H7 (cell line): Measurements from ENCODE around the gene SLC17A8. TPM values are rescaled to one million over a fixed set of nuclear protein-coding genes. Genes with fewer than 3 reads are reported as not detected.
A peak's percentile ranks its signal among the peaks of the same experiment; 100 is the strongest.

Experiments
- DNase-seq: peaks from one replicate; pipeline ENCODE4 v3.0.0; 2012
- H3K27me3 ChIP-seq: 2 replicates; pipeline ENCODE4 v1.6.0; 2011; ENCODE audit warnings: mild to moderate bottlenecking, low read length; ENCODE audit not compliant: control insufficient read depth, insufficient read depth
- H3K36me3 ChIP-seq: replicated peaks from 2 replicates; pipeline ENCODE4 v1.5.1; 2011; ENCODE audit warnings: low read length; ENCODE audit not compliant: control insufficient read depth, insufficient read depth
- H3K4me3 ChIP-seq: 2 replicates; pipeline ENCODE4 v1.5.1; 2011; ENCODE audit warnings: low read depth, mild to moderate bottlenecking, control low read depth, low read length, moderate library complexity; ENCODE audit not compliant: insufficient read depth
- total RNA-seq: library from RNA; depleted of rRNA; stranded (reverse); fragments of >200 nt; shearing (Covaris generic); gene quantifications from 2 replicates; pipeline ENCODE4 v1.2.3, GENCODE V29; 2014

SLC17A8 gene
- total RNA-seq, 1 experiment from 2014 or later = not detected

DNA sequence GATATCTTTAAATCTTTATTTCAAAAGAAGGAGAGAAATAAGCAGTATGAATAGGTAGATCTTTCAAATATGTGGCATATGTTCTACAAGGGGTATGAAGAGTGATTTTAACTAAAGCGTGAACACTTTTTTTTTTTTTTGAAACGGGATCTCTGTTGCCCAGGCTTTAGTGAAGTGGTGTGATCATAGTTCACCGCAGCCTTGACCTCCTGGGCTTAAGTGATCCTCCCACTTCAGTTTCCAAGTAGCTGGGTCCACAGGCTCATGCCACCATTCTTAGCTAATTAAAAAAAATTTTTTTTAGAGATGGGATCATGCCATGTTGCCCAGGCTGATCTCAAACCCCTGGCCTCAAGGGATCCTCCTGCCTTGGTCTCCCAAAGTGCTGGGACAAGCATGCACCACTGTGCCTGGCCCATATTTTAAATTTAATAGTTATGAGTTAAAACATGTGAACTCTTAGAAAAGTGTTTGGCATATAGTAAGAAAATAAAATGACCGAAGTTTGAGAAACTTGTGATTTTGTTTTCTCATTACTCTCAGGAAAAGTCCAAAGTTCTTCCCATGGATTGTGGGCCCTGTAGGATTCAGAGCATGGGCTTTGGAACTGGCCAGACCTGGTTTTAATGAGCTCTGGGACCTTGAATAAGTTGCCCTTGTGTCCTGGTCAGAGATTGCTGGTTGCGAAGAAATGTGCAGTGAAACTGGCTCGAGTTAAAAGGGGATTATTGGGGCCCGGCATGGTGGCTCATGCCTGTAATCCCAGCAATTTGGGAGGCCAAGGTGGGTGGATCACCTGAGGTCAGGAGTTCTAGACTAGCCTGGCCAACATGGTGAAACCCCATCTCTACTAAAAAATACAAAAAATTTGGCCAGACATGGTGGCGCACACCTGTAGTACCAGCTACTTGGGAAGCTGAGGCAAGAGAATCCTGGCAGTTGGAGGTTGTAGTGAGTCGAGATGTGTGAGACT lies 27.0 kb downstream of the SLC17A8 start:
- Histone ChIP-seq H3K27me3 (no peaks in the 10 kb centered on the region), H3K4me3 (no peak overlapping the region), H3K36me3 (no peaks in the 10 kb centered on the region)
- no peak for DNase-seq

GRCh38 chr12:100384559-100384935 lies 27.7 kb downstream of the SLC17A8 start:
- DNase-seq = no peak
- Histone ChIP-seq H3K4me3 (no peak overlapping the region), H3K27me3 (no peaks in the 10 kb centered on the region), H3K36me3 (no peaks in the 10 kb centered on the region)

GRCh38 chr12:100388382-100388781 lies 31.5 kb downstream of the SLC17A8 start:
- H3K4me3 ChIP-seq = no peak overlapping the region
- DNase-seq = no peak
- H3K36me3 ChIP-seq = no peaks in the 10 kb centered on the region
- no peaks in the 10 kb centered on the region for H3K27me3 ChIP-seq

DNA sequence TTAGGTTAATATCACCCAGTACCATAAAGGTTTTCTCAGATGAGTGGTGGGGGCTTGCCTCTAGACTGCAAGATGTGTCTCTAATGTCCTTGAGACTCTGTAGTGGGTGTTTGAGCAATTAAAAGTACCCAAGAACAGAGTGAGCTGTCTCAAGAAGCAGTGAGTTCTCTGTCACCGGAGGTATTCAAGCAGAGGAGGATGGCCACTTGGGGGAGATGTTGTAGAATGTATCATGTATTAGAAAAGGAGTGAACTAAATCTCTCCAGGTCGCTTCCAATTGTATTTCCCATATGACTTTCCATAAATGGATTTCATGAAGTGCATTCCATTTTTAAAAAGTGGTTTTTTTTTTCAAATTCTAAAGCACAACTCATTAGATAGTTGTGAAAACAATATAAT lies 35.0 kb downstream of the SLC17A8 start:
- H3K27me3 ChIP-seq = no peaks in the 10 kb centered on the region
- no peak for DNase-seq
- no peak overlapping the region for H3K4me3 ChIP-seq
- H3K36me3 ChIP-seq = no peaks in the 10 kb centered on the region

GRCh38 chr12:100393200-100393599 lies 36.3 kb downstream of the SLC17A8 start:
- H3K27me3 ChIP-seq = no peaks in the 10 kb centered on the region
- no peak overlapping the region for H3K4me3 ChIP-seq
- no peak for DNase-seq
- H3K36me3 ChIP-seq = no peaks in the 10 kb centered on the region

- no peaks in the 10 kb centered on the region for H3K36me3 ChIP-seq
- no peak overlapping the region for H3K4me3 ChIP-seq
- H3K27me3 ChIP-seq = no peaks in the 10 kb centered on the region
- DNase-seq = no peak
These were observed 38.9 kb downstream of the SLC17A8 start for GRCh38 chr12:100395811-100396210.

- H3K4me3 ChIP-seq = no peak overlapping the region
- DNase-seq = no peak
- H3K36me3 ChIP-seq = no peaks in the 10 kb centered on the region
- no peaks in the 10 kb centered on the region for H3K27me3 ChIP-seq
These were observed 41.4 kb downstream of the SLC17A8 start for GRCh38 chr12:100398307-100398706.

DNA sequence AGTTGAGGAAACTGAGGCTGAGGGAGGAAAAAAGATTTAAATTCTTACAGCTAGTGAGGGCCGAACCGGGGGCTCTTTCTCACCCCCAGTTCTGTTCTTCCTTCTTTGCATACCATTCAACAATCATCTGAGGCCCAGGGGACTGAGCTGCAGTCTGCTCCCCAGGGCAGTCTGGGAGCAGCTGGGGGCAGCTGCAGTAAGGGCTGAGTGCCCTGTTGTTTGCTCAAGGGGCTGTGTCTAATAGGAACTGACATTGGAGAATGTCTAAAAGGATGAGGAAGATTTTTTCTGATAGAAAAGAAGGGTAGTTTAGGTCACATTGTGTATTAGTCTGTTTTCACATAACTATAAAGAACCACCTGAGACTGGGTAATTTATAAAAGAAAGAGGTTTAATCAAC lies 42.2 kb downstream of the SLC17A8 start:
- no peaks in the 10 kb centered on the region for H3K36me3 ChIP-seq
- H3K27me3 ChIP-seq = no peaks in the 10 kb centered on the region
- H3K4me3 ChIP-seq = no peak overlapping the region
- no peak for DNase-seq

DNA sequence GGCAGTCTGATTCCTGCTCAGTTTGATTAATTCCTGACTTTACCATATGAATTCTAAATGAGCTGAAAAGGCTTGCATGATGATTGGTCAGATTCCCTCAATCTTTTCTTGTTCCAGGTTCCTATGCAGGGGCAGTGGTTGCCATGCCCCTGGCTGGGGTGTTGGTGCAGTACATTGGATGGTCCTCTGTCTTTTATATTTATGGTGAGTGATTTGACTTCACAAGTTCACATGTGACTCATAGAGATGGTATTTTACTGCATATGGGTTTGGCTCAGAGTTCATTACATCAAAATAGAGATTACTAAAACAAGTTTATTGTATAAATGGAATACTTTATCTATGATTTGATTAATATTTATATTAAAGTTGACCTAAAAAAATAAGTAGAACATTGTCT lies 44.8 kb downstream of the SLC17A8 start:
- Histone ChIP-seq H3K27me3 (no peaks in the 10 kb centered on the region), H3K36me3 (no peaks in the 10 kb centered on the region), H3K4me3 (no peak overlapping the region)
- DNase-seq = no peak

- Histone ChIP-seq H3K4me3 (no peak overlapping the region), H3K36me3 (no peaks in the 10 kb centered on the region), H3K27me3 (no peaks in the 10 kb centered on the region)
- DNase-seq = no peak
These were observed 45.9 kb downstream of the SLC17A8 start for GRCh38 chr12:100402763-100403162.

GRCh38 chr12:100403446-100403845 lies 46.6 kb downstream of the SLC17A8 start:
- no peak for DNase-seq
- Histone ChIP-seq H3K27me3 (no peaks in the 10 kb centered on the region), H3K4me3 (no peak overlapping the region), H3K36me3 (no peaks in the 10 kb centered on the region)

- DNase-seq = peak; percentile 69
- Histone ChIP-seq H3K36me3 (no peaks in the 10 kb centered on the region), H3K4me3 (no peak overlapping the region), H3K27me3 (no peaks in the 10 kb centered on the region)
These were observed 48.0 kb downstream of the SLC17A8 start for GRCh38 chr12:100404769-100405407.

DNA sequence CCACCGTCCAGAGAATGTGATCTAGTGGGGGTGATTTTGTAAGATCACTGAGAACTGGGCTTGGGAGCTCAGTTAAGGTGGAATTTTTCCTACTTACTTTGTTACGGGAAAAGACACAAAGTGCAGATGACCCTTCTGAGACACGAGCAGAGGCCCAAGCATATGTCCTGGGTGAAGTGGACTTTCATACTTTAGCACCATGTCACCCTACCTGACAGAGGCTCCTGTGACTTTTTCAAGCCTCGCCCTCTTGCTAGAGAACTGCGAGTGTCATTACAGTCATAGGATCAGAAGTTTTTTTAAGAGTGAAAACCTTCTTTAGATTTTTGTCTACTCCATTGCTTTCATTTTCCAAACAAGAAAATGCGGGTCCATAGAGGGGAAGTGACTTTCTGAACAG lies 56.1 kb downstream of the SLC17A8 start:
- no peak for DNase-seq
- Histone ChIP-seq H3K27me3 (no peaks in the 10 kb centered on the region), H3K36me3 (no peaks in the 10 kb centered on the region), H3K4me3 (no peak overlapping the region)

- H3K36me3 ChIP-seq = no peaks in the 10 kb centered on the region
- H3K4me3 ChIP-seq = no peak overlapping the region
- no peaks in the 10 kb centered on the region for H3K27me3 ChIP-seq
- DNase-seq = peak; percentile 11
These were observed 57.9 kb downstream of the SLC17A8 start for GRCh38 chr12:100414739-100415138.

- no peaks in the 10 kb centered on the region for H3K36me3 ChIP-seq
- no peak for DNase-seq
- no peaks in the 10 kb centered on the region for H3K27me3 ChIP-seq
- H3K4me3 ChIP-seq = no peak overlapping the region
These were observed 65.8 kb downstream of the SLC17A8 start for GRCh38 chr12:100422646-100423045.
